Smooth muscle cell (in vitro differentiated cells): ENCODE measurements around the gene DNAH8. TPM values are rescaled to one million over a fixed set of nuclear protein-coding genes. Genes with fewer than 3 reads are reported as not detected.
A peak's percentile ranks its signal among the peaks of the same experiment; 100 is the strongest.

Source experiments
- DNase-seq: peaks from one replicate; lab custom pipeline; 2025; ENCODE audit not compliant: unreplicated experiment; lab: John Stamatoyannopoulos, UW
- H2AFZ ChIP-seq: fragments of 200-600 bp; sonication (generic); 2 replicates; pipeline ENCODE4 v1.6.0; 2016; ENCODE audit warnings: antibody characterized with exemption, low read depth, mild to moderate bottlenecking
- H3F3A ChIP-seq: fragments of 200-600 bp; sonication (generic); 2 replicates; pipeline ENCODE4 v1.6.0; 2017; ENCODE audit warnings: antibody characterized with exemption, low read depth
- H3K27ac ChIP-seq: fragments of 200-600 bp; sonication (generic); 2 replicates; pipeline ENCODE4 v1.5.1; 2016; ENCODE audit warnings: low read depth, mild to moderate bottlenecking
- H3K27me3 ChIP-seq: fragments of 200-600 bp; sonication (generic); 2 replicates; pipeline ENCODE4 v1.6.1; 2016; ENCODE audit warnings: low read depth, mild to moderate bottlenecking
- H3K36me3 ChIP-seq: fragments of 200-600 bp; sonication (generic); 2 replicates; pipeline ENCODE4 v1.5.1; 2016; ENCODE audit warnings: low read depth
- H3K4me1 ChIP-seq: fragments of 200-600 bp; sonication (generic); 2 replicates; pipeline ENCODE4 v1.5.1; 2016; ENCODE audit warnings: low read depth
- H3K4me2 ChIP-seq: fragments of 200-600 bp; sonication (generic); 2 replicates; pipeline ENCODE4 v1.6.0; 2016; ENCODE audit warnings: mild to moderate bottlenecking
- H3K4me3 ChIP-seq: fragments of 200-600 bp; sonication (generic); 2 replicates; pipeline ENCODE4 v1.5.1; 2016; ENCODE audit warnings: mild to moderate bottlenecking
- H3K79me2 ChIP-seq: fragments of 200-600 bp; sonication (generic); 2 replicates; pipeline ENCODE4 v1.6.0; 2016; ENCODE audit warnings: low read depth, mild to moderate bottlenecking
- H3K9ac ChIP-seq: fragments of 200-600 bp; sonication (generic); 2 replicates; pipeline ENCODE4 v1.6.0; 2016; ENCODE audit warnings: low read depth
- H3K9me3 ChIP-seq: fragments of 200-600 bp; sonication (generic); replicated peaks from 2 replicates; pipeline ENCODE4 v1.5.1; 2016; ENCODE audit warnings: low read depth
- H4K20me1 ChIP-seq: fragments of 200-600 bp; sonication (generic); 2 replicates; pipeline ENCODE4 v1.6.0; 2016; ENCODE audit warnings: low read depth
- WGBS: methylation state at CpG from one replicate; pipeline ENCODE4 v1.1.7; 2016; ENCODE audit warnings: low lambda C conversion rate; 5-methylcytosine and 5-hydroxymethylcytosine counted together
- polyA plus RNA-seq: library from polyadenylated mRNA; unstranded; fragments of >200 nt; fragmentation: Nextera tagmentation; extraction: Ambion mirVana; gene quantifications from 2 replicates; pipeline ENCODE4 v1.2.1, GENCODE V29; 2016
- total RNA-seq: library from RNA; depleted of rRNA; stranded (reverse); fragments of >200 nt; gene quantifications from 2 replicates; pipeline ENCODE4 v1.2.3, GENCODE V29; 2014
- TF ChIP-seq, protein P1 (sequence below): fragments of 200-600 bp; sonication (generic); IDR thresholded peaks from 2 replicates; pipeline ENCODE4 v1.5.1; 2017; ENCODE audit warnings: borderline replicate concordance, mild to moderate bottlenecking, antibody characterized with exemption; ENCODE audit not compliant: insufficient read depth, poor library complexity, severe bottlenecking

The DNAH8 gene
- total and polyA plus RNA-seq, 2 experiments from 2014 or later, result not detected

DNA sequence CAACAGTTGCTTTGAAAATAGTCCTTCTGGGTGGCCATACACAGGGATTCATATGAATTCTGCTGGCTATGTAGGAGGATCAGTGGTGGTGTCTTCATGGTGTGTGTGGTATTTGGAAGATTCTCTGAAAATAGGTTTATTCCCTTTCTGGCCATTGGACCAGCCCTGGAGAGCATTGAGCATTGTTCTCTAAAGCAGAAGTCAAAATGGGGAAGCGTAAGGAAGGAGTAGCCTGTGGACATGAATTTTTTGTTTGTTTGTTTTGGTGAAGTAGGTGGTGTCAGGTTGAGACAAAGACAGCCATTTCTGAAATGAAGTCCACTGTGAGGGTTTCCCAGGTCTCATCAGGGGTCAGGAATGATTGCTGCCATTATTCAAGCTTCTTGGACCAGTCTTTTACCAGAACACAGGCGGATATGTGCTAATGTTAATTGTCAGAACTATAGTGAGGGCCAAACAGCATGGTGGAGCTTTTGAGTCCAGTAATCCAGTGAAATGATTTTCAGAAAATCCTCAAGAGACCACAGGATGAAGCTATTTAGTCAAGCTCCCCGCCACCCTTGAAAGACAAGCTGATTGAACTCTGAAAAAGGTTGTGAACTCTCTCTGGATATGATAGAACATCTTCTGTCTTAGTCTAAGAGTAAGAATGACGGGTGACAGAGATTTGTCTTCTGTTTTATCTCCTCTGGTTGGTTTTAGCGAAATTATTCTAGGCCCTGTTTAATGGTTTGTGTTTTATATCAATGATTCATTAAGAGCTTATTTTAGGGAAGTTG is 60.0 kb downstream of the DNAH8 start:
- H3K36me3 ChIP-seq, result no peaks in the 10 kb centered on the region
- no peak overlapping the region for H3K27ac ChIP-seq
- TF ChIP-seq, protein P1, sequence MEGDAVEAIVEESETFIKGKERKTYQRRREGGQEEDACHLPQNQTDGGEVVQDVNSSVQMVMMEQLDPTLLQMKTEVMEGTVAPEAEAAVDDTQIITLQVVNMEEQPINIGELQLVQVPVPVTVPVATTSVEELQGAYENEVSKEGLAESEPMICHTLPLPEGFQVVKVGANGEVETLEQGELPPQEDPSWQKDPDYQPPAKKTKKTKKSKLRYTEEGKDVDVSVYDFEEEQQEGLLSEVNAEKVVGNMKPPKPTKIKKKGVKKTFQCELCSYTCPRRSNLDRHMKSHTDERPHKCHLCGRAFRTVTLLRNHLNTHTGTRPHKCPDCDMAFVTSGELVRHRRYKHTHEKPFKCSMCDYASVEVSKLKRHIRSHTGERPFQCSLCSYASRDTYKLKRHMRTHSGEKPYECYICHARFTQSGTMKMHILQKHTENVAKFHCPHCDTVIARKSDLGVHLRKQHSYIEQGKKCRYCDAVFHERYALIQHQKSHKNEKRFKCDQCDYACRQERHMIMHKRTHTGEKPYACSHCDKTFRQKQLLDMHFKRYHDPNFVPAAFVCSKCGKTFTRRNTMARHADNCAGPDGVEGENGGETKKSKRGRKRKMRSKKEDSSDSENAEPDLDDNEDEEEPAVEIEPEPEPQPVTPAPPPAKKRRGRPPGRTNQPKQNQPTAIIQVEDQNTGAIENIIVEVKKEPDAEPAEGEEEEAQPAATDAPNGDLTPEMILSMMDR, result no peak
- H3K27me3 ChIP-seq, result no peaks in the 10 kb centered on the region
- no peaks in the 10 kb centered on the region for H3F3A ChIP-seq
- no peak overlapping the region for H3K9ac ChIP-seq
- no peaks in the 10 kb centered on the region for H3K4me1 ChIP-seq
- H2AFZ ChIP-seq, result no peak overlapping the region
- 93% methylated on average over 5 of the region's 5 CpGs for whole genome bisulfite sequencing
- no peaks in the 10 kb centered on the region for H4K20me1 ChIP-seq
- no peak overlapping the region for H3K4me2 ChIP-seq
- H3K9me3 ChIP-seq, result no peaks in the 10 kb centered on the region
- H3K79me2 ChIP-seq, result no peaks in the 10 kb centered on the region
- H3K4me3 ChIP-seq, result no peak overlapping the region
- no peak for DNase-seq

DNA sequence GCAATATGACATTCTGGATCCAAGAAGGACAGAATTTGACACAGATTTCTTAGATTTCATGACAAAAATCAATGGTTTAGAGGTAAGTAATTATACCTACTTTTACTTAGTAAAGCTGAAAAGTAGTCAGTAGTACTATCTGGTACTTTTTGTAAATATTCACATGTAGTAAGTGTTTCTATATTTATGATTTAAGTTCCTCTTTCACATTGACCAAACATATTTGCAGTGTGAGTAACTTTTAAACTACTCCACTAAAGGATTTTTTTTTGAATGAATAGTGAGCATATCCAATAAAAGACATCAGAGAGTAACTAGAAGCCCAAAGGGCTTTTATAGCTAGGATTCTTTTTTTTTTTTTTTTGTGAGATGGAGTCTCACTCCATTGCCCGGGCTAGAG is 60.8 kb downstream of the DNAH8 start:
- TF ChIP-seq, protein P1, result no peak
- H3K27me3 ChIP-seq, result no peaks in the 10 kb centered on the region
- no peaks in the 10 kb centered on the region for H4K20me1 ChIP-seq
- H3K9ac ChIP-seq, result no peak overlapping the region
- H2AFZ ChIP-seq, result no peak overlapping the region
- no peaks in the 10 kb centered on the region for H3K36me3 ChIP-seq
- H3K4me3 ChIP-seq, result no peak overlapping the region
- H3K27ac ChIP-seq, result no peak overlapping the region
- no peaks in the 10 kb centered on the region for H3K79me2 ChIP-seq
- no peaks in the 10 kb centered on the region for H3K4me1 ChIP-seq
- no peaks in the 10 kb centered on the region for H3F3A ChIP-seq
- WGBS, result 100% methylated on average over 1 of the region's 1 CpG
- H3K4me2 ChIP-seq, result no peak overlapping the region
- H3K9me3 ChIP-seq, result no peaks in the 10 kb centered on the region
- no peak for DNase-seq

DNA sequence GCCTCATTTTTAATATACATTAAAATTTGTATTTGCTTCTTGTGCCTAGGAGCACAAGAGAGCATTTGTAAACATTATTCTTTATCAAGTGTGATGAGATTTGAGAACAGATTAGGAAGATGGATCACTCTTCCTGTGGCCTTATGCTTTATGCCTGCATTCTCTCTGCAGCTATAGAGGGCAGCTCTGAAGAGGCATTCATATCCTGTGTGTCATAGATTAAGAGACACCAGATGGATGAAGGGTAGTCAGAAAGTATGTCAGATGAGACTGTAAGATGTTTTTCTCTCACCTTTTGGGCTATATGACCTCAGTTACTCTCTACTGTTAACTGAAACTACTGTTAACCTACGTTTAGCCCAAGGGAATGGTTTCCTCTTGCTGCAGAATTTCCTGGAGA is 61.4 kb downstream of the DNAH8 start:
- Histone ChIP-seq H3K4me3 (no peak overlapping the region), H3F3A (no peaks in the 10 kb centered on the region), H3K9me3 (no peaks in the 10 kb centered on the region), H3K27me3 (no peaks in the 10 kb centered on the region), H3K4me2 (no peak overlapping the region), H4K20me1 (no peaks in the 10 kb centered on the region), H3K27ac (peak overlapping the region; percentile 8), H3K79me2 (no peaks in the 10 kb centered on the region), H2AFZ (no peak overlapping the region), H3K9ac (no peak overlapping the region), H3K36me3 (no peaks in the 10 kb centered on the region), H3K4me1 (no peaks in the 10 kb centered on the region)
- DNase-seq, result no peak
- TF ChIP-seq, protein P1, result no peak
- 72% methylated on average over 1 of the region's 1 CpG for WGBS
